ENCODE data around the gene NMT1. TPM values are rescaled to one million over a fixed set of nuclear protein-coding genes. Genes with fewer than 3 reads are reported as not detected.
A peak's percentile ranks its signal among the peaks of the same experiment; 100 is the strongest.

NMT1 gene
- total and polyA plus RNA-seq, 11 donors: 36.8 to 114 (median 68.7) TPM

DNA sequence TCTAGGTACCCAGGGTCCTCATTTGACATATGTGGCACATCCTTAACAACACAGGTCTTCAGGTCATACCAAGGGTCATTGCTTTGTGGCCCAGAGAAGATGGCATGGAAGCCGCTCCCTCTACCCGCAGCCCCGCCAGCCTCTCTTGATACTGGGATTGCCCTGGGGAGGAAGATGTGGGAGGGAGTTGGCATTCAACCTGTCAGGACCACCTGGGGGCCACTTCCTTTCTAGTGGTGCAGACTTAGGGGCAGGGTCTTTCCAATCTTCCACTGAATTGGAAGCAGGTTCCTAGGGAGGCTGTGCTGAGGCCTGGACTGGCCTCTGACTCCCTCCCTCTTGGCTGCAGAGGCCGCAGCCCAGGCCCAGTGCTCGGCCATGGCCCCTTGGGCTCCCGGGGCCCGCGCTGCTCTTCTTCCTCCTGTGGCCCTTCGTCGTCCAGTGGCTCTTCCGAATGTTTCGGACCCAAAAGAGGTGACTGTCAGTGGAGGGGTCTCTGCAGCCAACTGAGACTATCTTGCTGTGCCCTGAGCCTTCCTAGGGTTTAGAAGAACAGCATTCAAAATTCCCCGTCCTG, 82.1 kb downstream of the NMT1 start:
- 70 to 79% (median 73%) methylated on average over 8 to 13 of the region's 13 CpGs for WGBS, 4 donors
- intact Hi-C loops (cut with DNase I): no loop called here
- no peak for TF ChIP-seq POLR2A (IDR thresholded peaks at IDR 0.05)
- TF ChIP-seq, protein P1, sequence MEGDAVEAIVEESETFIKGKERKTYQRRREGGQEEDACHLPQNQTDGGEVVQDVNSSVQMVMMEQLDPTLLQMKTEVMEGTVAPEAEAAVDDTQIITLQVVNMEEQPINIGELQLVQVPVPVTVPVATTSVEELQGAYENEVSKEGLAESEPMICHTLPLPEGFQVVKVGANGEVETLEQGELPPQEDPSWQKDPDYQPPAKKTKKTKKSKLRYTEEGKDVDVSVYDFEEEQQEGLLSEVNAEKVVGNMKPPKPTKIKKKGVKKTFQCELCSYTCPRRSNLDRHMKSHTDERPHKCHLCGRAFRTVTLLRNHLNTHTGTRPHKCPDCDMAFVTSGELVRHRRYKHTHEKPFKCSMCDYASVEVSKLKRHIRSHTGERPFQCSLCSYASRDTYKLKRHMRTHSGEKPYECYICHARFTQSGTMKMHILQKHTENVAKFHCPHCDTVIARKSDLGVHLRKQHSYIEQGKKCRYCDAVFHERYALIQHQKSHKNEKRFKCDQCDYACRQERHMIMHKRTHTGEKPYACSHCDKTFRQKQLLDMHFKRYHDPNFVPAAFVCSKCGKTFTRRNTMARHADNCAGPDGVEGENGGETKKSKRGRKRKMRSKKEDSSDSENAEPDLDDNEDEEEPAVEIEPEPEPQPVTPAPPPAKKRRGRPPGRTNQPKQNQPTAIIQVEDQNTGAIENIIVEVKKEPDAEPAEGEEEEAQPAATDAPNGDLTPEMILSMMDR (IDR thresholded peaks at IDR 0.05): no peak
- H3K27ac ChIP-seq: peak overlapping the region; percentile 87 to 99 (median 92)
- H3K36me3 ChIP-seq: peaks cover 0 to 6% (median 0%) of the 10 kb centered on the region in 9 donors
- DNase-seq: peak in 1 of 5 donors; percentile 38
- H3K4me3 ChIP-seq: peak overlapping the region in 9 of 12 donors; percentile 47 to 65 (median 56)
- no peaks in the 10 kb centered on the region for H3K9me3 ChIP-seq
- no peaks in the 10 kb centered on the region for H3K27me3 ChIP-seq
- peaks cover 0 to 42% (median 24%) of the 10 kb centered on the region in 12 donors for H3K4me1 ChIP-seq
- ATAC-seq: no peak

DNA sequence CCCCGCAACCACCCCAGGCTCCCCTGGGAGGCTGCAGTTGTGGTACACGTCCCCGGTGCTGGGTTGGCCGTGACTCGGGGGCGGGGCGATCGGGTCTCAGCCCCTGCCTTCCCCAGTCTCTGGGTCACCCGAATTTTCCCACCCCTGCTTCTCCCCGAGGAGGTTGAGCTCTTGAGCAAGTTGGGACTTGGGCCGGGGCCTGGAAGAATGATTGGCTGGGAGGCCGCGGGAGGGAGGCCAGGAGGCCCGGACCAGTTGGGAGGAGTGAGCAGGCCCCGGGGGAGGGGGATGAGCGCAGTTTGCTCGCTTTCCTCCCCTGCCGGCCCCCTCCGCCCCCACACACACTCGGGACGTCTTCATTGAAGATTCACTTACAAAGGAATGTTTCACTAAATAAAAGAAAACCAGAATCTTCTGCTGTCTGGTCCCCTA, 82.7 kb downstream of the NMT1 start:
- Histone ChIP-seq H3K9me3 (no peaks in the 10 kb centered on the region), H3K36me3 (peaks cover 0 to 4% (median 0%) of the 10 kb centered on the region in 9 donors), H3K27me3 (no peaks in the 10 kb centered on the region), H3K4me1 (peaks cover 0 to 42% (median 24%) of the 10 kb centered on the region in 12 donors), H3K4me3 (peak overlapping the region; percentile 26 to 65 (median 54)), H3K27ac (peak overlapping the region; percentile 87 to 99 (median 92))
- peak; percentile 89 to 95 (median 91) for DNase-seq
- peak in 3 of 4 donors; percentile 2 to 26 (median 21) for ATAC-seq
- 21 to 32% (median 24%) methylated on average over 17 to 21 of the region's 21 CpGs for WGBS, 4 donors
- TF ChIP-seq, protein P1 (IDR thresholded peaks at IDR 0.05): no peak
- TF ChIP-seq POLR2A (IDR thresholded peaks at IDR 0.05): peak in 1 of 2 donors; percentile 17
- intact Hi-C loops (cut with DNase I): no loop called here

DNA sequence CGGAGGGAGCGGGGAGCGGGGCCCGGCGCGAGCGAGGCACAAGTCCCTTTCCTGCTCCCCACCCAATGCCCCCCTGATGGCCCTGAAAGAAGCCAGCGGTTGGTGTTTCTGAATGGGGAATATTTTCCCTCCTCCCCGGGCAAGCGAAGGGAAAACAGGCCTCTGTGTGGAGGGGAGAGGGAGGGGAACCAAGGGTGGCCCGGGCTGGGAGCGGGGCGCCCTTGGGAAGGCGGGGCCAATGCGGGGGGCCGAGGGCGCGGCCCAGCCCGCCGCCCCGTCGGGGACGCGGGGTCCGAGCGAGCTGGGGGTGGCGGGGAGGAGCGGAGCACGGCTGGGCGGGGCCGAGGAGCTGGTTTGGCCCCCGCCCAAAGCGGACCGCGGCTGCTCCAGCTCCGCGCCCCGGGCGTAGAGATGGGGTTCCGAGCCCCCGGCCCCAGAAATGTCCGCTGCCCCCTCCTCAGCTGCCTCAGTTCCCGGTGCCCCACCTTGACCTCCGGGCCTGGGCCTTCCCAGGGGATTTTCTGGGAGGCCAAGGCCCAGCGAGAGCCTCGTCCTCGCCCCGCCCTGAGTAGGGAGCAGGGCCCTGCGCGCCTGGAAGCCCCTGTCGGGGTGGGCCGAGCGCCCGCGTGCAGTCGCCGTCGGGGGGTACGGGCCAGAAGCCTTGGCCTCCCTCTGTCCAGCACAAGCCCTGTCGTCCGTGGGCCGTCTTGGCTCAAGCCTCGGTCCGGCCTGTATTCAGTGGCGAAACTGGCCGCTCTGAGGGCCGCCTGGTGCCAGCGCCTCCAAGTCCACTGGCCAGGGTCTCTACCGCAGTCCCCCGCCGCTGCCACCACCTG, 83.3 kb downstream of the NMT1 start:
- peak overlapping the region; percentile 26 to 65 (median 54) for H3K4me3 ChIP-seq
- peaks cover 0 to 2% (median 0%) of the 10 kb centered on the region in 9 donors for H3K36me3 ChIP-seq
- TF ChIP-seq, protein P1 (IDR thresholded peaks at IDR 0.05): no peak
- peak in 1 of 2 donors; percentile 31 for TF ChIP-seq POLR2A (IDR thresholded peaks at IDR 0.05)
- no peaks in the 10 kb centered on the region for H3K27me3 ChIP-seq
- 12 to 21% (median 17%) methylated on average over 33 to 71 of the region's 71 CpGs for WGBS, 4 donors
- ATAC-seq: peak in 2 of 4 donors; percentile 4 to 19
- peak overlapping the region; percentile 87 to 99 (median 92) for H3K27ac ChIP-seq
- peak; percentile 59 to 84 (median 69) for DNase-seq
- no peaks in the 10 kb centered on the region for H3K9me3 ChIP-seq
- intact Hi-C loops (cut with DNase I): loop anchor here in 1 of 10 donors (5.0 kb wide), 1 partner anchor 53 kb away; no protein-coding TSS in a partner anchor
- H3K4me1 ChIP-seq: peaks cover 0 to 42% (median 24%) of the 10 kb centered on the region in 12 donors

DNA sequence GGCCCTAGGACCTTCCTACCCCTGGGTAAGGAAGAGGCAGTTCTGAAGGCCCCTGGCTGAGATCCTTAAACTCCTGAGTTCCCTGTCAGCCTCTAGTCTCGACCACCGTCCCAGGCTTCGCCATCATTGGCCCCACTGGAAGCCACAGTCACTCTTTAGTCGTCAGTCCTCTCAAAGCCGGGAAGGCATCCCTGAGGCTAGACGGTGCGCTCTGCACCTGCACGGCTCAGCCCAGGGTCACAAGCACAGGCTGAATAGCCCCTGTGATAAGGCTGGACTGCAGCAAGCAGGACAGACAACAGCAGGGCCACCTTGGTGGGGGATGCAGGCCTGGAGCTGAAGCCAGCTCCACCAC, 83.9 kb downstream of the NMT1 start:
- intact Hi-C loops (cut with DNase I): loop anchor here in 1 of 10 donors (5.0 kb wide), 1 partner anchor 52 kb away; no protein-coding TSS in a partner anchor
- no peak for TF ChIP-seq POLR2A (IDR thresholded peaks at IDR 0.05)
- TF ChIP-seq, protein P1 (IDR thresholded peaks at IDR 0.05): no peak
- WGBS, 4 donors: 68 to 85% (median 82%) methylated on average over 8 of the region's 8 CpGs
- Histone ChIP-seq H3K27me3 (no peaks in the 10 kb centered on the region), H3K4me3 (peak overlapping the region in 10 of 12 donors; percentile 26 to 65 (median 56)), H3K9me3 (no peaks in the 10 kb centered on the region), H3K27ac (peak overlapping the region; percentile 87 to 99 (median 92)), H3K36me3 (no peaks in the 10 kb centered on the region), H3K4me1 (peaks cover 0 to 42% (median 24%) of the 10 kb centered on the region in 12 donors)
- no peak for DNase-seq
- ATAC-seq: no peak
